NCI-H748 (cell line): ENCODE measurements around the gene ONECUT3.
A peak's percentile ranks its signal among the peaks of the same experiment; 100 is the strongest.
"Not testable (repeated sequence)": the region's sequence is repeated elsewhere in the genome, so short reads cannot be mapped to it uniquely, and the experiment has no call there.

ENCODE experiments used
- DNase-seq: peaks from one replicate; lab custom pipeline; 2025; ENCODE audit not compliant: unreplicated experiment; lab: John Stamatoyannopoulos, UW

Gene ONECUT3

GRCh38 chr19:1755467-1756171 lies 2.3 kb downstream of the ONECUT3 start:
- DNase-seq = peak; percentile 11

GRCh38 chr19:1756264-1756663 lies 3.0 kb downstream of the ONECUT3 start:
- DNase-seq = no peak

- DNase-seq = peak; percentile 16
Measured at GRCh38 chr19:1756705-1757465, 3.6 kb downstream of the ONECUT3 start.

- no peak for DNase-seq
Measured at GRCh38 chr19:1757468-1758230, 4.3 kb downstream of the ONECUT3 start.

- no peak for DNase-seq
Measured at GRCh38 chr19:1758231-1758577, 4.9 kb downstream of the ONECUT3 start.

GRCh38 chr19:1758959-1759903 lies 5.9 kb downstream of the ONECUT3 start:
- no peak for DNase-seq

- no peak for DNase-seq
Measured at GRCh38 chr19:1760020-1760419, 6.7 kb downstream of the ONECUT3 start.

GRCh38 chr19:1760786-1761527 lies 7.7 kb downstream of the ONECUT3 start:
- not testable (repeated sequence) for DNase-seq

GRCh38 chr19:1761528-1762242 lies 8.4 kb downstream of the ONECUT3 start:
- no peak for DNase-seq

GRCh38 chr19:1762243-1763117 lies 9.2 kb downstream of the ONECUT3 start:
- no peak for DNase-seq

- DNase-seq = no peak
Measured at GRCh38 chr19:1763648-1764639, 10.6 kb downstream of the ONECUT3 start.

- DNase-seq = no peak
Measured at GRCh38 chr19:1764729-1765128, 11.4 kb downstream of the ONECUT3 start.

- no peak for DNase-seq
Measured at GRCh38 chr19:1765232-1765903, 12.1 kb downstream of the ONECUT3 start.

GRCh38 chr19:1765904-1766799 lies 12.8 kb downstream of the ONECUT3 start:
- no peak for DNase-seq

- DNase-seq = no peak
Measured at GRCh38 chr19:1766800-1767352, 13.6 kb downstream of the ONECUT3 start.
